ENCODE results near the gene RFT1.

DNA sequence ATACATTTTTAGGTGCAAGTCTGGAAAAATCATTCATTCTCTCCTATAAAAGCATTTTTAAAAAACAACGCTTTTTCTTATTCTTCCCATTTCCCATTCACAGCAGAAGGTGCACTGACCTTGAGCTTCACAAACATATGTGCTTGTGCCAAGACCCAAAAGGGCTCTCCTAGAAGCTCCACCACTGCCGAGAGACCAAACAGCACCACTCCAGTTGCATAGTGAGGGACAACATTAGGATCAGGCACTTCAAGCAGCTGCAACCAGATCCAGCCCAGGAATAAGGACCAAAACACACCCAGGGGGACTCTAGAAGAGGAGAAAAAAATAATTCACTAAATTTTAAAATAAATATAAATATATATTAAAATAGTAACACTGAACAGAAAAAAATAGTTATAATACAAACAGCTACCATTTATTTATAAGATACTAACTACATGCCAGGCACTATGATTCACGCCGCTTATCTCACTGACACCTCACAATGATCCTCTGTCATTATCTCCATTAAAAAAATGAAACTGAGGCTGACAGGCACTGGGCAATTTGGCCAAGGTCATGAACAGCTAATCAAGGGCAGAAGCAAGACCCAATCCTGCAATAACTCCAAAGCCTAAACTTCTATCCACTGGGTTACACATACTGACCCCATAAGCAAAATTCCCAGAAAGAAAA, 7.8 kb downstream of the RFT1 start:
- TF ChIP-seq SNAI2 (CRISPR knock-in tag; IDR thresholded peaks at IDR 0.05) (no peak), RARB (CRISPR knock-in tag; IDR thresholded peaks at IDR 0.05) (no peak)
- TF ChIP-seq, protein P1, sequence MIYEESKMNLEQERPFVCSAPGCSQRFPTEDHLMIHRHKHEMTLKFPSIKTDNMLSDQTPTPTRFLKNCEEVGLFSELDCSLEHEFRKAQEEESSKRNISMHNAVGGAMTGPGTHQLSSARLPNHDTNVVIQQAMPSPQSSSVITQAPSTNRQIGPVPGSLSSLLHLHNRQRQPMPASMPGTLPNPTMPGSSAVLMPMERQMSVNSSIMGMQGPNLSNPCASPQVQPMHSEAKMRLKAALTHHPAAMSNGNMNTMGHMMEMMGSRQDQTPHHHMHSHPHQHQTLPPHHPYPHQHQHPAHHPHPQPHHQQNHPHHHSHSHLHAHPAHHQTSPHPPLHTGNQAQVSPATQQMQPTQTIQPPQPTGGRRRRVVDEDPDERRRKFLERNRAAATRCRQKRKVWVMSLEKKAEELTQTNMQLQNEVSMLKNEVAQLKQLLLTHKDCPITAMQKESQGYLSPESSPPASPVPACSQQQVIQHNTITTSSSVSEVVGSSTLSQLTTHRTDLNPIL (CRISPR knock-in tag; IDR thresholded peaks at IDR 0.05; ENCODE audit: low read depth) = no peak
